Measurements from ENCODE around the gene NPIPB9.
"Not testable (repeated sequence)": the region's sequence is repeated elsewhere in the genome, so short reads cannot be mapped to it uniquely, and the experiment has no call there.

The NPIPB9 gene

DNA sequence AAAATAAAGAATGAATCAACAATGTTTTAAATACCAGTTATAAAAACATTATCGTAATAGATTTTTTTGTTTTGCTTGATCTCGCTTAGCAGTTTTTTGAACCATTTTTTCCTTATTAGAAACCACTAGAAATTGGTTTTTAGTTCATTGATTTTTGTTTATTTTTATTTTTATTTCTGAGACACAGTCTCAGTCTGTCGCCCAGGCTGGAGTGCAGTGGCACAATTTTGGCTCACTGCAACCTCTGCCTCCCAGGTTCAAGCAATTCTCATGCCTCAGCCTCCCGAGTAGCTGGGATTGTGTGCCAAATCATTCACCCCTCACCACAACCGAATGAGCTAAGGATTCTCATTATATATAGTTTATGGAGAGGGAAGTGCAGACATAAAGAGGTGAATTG, at the start of gene NPIPB9:
Gene NPIPB9, plus strand, starts transcription at position 301 of the 400 bp plus-strand sequence.
- DNase-seq = not testable (repeated sequence)

DNA sequence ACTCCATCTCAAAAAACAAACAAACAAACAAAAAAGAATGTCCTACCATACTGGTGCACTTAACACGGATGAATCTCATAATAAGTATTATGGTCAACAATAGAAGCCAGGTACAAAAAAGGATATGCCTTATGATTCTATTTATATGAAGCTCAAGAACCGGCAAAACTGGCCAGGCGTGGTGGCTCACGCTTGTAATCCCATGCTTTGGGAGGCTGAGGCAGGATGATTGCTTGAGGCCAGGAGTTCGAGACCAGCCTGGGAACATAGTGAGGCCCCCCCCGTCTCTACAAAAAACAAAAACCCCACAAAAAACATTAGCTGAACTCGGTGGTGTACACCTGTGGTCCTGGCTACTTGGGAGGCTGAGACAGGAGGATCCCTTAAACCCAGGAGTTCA, 47.3 kb upstream of the NPIPB9 start:
- DNase-seq = not testable (repeated sequence)

DNA sequence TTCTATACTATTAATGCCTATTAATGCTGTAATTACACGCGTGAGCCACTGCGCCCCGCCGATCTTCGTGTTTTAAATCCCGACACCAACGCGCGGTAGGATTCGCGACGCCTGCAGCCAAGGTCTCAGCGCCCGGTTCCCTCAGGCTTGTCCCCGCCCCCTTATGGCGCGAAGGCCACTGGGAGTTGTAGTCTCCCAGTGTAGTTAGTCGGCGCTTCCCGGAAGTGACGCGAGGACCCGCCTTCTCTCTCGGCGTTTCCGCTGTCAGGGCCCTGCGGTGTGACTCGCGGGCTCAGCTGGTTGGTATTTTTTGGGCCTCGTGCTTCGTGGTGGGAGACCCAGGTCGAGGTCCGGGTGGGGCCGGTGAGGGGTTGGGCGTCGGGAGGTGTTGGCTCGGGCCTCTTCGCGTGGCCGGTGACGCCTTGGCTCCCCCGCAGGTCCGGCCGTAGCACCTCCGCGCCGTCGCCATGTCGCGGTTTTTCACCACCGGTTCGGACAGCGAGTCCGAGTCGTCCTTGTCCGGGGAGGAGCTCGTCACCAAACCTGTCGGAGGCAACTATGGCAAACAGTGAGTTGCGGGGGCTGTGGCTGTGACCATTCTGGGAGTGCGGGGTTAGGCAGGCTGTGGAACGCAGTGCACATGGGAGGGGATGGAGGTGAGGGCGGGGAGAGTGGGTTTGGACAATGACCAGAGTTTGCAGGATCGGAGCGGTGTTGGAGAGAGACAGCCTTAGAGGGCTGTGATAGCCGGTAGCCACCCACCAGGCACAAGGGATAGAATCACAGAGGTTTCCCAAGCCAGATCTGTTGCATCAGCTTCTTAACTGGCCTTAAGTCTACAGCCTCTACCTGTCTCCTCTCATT, 40.1 kb upstream of the NPIPB9 start, which contains the start of gene EIF3C:
Gene EIF3C, plus strand, starts transcription at position 245 of the 864 bp plus-strand sequence. Its CDS starts 223 bp downstream, at position 468.
- DNase-seq = not testable (repeated sequence)

DNA sequence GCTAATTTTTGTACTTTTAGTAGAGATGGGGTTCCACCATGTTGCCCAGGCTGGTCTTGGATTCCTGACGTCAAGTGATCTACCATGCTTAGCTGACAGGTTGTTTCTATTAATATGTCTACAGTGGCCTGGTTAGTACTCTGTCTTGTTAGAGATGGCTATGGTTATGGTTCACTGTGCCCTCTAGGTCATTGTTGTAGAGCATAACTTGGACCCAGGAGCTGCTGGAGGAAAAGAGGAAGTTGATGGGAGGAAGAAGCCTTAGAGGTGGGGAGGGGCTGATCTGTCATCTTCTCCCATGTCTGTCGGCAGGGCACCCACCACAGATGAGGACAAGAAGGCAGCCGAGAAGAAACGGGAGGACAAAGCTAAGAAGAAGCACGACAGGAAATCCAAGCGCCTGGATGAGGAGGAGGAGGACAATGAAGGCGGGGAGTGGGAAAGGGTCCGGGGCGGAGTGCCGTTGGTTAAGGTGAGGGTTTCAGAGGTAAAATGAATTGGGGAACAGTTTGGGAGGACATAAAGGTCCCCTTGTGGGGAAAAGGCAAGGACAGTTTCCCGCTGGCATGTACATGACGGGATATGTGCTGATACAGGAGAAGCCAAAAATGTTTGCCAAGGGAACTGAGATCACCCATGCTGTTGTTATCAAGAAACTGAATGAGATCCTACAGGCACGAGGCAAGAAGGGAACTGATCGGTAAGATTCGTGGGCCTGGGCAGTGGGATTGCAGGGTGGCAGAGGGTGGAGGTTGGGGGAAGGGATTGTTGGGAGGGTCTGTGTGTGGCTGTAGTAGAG, 28.5 kb upstream of the NPIPB9 start:
- not testable (repeated sequence) for DNase-seq

DNA sequence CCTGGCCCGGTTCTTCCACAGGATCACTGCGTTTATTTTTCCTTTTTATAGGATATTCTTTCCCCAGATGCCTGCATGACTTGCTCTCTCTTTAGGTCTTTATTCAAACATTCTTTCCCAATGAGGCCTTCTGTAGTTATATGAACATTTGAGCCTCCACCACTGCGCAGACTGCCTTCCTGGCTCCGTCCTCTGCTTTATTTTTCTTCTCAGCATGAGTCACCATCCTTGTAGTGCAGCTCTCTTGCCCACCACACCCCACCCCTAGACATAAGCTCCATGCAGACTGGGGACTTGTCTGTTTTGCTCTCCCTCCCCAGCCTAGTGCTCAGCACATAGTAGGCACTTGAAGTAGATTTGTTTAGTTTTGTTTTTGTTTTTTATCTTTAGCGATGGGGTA, 20.3 kb upstream of the NPIPB9 start:
- not testable (repeated sequence) for DNase-seq

DNA sequence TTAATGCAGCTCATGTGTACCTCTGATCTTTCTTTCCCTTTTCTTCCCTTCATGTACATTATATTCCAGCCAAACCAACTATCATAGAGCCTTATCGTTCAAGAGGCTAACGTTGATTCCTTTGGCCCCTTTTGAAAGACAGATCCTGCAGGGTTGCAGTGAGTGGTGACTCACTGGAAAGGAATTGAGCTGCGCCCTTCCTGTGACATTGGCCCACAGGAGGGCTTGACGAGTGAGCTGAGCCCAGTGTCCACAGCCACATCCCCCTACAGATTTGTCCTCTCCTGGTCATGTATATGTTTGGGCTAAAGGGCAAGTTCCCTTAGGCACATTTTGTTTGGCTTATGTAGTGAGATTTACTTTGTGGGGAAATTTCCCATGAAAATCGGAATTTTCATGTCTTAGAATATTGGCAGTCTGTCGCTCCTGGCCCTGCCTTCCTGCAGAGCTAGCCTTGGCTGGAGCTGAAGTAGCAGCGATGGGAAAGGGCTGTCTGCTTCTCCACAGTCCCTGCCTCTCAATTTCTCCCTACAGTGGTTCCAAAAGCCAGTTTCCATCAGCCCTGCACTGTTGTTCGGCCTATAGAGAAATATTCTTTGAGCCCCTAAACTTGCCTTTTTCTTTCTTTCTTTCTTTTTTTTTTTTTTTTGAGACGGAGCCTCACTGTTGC, 19.0 kb upstream of the NPIPB9 start:
- DNase-seq = not testable (repeated sequence)

DNA sequence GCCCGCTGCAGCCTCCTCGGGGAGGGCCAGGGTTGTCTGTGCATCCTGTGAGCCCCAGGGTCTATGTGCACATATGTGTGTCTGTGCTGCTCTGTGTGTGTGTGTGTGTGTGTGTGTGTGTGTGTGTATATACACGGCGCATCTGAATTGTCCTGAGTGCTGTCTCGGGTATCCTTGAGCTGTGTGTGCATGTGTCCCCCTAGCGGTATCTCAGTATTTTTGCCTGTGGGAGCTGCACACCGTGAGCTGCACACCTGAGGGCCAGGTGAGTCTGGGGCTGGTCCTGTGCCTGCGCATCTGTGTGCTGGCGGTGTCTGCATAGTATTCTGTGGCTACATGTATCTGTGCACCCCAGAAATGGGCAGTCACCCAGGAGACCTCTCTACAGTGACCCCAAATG, 11.8 kb upstream of the NPIPB9 start:
- not testable (repeated sequence) for DNase-seq

DNA sequence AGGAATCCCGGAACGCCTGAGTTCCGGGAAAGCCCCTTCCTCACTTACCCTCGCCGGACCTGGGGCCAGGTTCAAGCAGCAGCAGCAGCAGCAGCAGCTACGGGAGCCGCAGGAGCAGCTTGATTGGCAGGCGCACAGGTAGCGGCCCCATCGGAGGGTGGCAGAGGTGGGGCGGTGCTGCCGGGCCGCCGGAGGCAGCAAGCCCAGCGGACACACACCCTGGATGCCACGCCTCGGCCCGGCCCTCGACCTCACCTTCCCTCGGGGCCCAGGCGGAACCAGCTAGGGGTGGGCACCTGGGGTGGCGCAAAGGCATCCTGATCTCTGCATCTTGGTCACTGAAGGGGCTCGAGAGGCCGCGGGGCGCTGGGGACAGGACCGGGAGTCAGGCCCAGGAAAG, 11.0 kb upstream of the NPIPB9 start:
- DNase-seq = not testable (repeated sequence)

DNA sequence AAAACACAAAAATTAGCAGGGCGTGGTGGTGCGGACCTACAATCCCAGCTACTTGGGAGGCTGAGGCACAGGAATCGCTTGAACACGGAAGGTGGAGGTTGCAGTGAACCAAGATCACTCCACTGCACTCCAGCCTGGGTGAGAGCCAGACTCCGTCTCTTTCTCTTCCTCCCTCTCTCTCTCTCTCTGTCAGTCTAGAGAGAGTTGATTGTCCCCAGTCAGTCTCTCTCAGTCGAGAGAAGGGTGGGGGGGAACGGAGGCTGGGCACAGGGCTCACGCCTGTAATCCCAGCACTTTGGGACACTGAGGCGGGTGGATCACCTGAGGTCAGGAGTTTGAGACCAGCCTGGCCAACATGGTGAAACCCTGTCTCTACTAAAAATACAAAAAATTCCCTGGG, 10.3 kb upstream of the NPIPB9 start:
- not testable (repeated sequence) for DNase-seq

DNA sequence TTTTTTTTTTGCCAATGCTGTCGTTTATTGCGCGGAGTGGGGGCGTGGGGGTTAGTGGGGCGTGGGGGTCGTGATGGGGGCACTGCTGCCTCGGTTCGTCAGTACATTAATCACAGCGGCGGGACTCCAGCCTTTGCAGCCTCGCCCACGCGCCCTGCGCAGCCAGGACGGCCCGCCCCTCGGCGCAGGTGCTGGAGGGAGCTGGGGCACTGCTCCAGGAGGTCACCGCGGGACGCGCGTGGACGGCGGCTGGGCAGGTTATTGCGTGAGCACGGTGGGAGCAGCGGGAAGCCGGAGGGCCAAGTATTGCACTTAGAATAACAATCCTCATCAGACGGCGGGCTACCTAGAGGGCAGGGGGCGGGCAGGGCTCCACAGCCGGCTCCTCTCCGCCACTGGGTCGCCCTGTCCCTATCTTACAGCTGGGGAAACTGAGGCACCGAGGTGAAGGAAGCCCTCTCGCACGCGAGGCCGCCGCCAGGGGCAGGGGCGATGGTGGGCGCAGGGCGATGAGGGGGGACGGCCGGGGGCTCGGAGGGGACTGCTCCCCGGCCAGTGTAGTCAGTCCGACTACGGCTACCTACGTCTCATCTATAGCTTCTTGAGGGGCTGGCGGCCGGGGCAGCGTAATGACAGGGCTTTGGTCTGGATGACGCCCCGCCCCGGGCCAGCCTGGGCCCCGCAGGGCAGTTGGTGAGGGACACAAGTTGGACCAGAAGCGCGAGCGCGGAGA, 4.8 kb upstream of the NPIPB9 start:
- not testable (repeated sequence) for DNase-seq

DNA sequence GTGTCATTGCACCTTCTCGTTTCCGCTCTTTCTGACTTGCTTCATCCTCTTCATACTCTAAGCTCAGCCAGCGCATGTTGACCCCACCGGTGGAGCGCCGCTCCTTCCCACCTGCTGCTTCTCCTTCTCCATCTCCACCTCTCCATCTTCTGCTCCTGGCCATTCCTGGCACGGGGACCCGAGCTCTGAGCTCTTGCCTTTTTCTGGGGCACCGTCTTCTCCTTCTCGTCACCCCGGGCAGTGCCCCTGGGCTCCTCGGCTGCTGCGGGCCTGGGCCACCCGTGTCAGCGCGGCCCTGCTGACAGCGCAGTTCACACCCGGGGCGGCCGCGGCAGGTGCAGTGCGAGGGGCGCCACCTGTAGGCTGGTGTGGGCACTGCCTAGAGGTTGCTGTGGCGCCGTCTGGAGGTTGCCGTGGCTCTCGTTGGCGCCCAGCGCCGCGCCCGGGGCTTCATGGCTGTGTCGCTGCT, 1.6 kb upstream of the NPIPB9 start:
- DNase-seq = not testable (repeated sequence)

DNA sequence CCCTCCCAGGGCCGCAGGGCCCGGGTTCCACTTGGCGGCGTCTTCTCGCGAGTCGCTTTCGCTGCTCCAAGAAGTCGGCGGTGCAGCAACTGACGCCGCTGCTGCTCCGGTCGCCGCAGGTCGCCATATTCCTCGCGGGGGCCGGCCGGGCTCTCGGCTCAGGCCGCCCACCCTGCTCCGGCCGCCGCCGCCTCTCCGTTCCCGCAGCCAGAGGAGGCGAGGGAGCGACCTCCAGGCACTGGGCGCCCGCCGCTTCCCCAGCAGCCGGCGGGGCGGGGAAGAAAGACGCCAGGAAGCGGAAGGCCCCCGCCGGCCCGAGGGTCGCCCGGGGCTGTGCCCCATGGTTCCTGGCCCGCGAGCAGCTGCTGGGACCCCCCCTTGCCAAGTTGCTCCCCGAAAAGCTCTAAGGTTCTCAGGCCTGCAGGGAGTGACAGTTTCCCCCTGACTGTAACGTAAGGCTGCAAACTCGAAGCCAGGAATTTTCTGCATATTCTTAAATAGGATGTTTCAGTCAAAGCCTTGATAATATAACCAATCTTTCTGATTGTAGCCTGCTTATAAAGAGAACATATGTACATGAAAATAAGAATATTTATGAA, 1.0 kb upstream of the NPIPB9 start:
- not testable (repeated sequence) for DNase-seq

DNA sequence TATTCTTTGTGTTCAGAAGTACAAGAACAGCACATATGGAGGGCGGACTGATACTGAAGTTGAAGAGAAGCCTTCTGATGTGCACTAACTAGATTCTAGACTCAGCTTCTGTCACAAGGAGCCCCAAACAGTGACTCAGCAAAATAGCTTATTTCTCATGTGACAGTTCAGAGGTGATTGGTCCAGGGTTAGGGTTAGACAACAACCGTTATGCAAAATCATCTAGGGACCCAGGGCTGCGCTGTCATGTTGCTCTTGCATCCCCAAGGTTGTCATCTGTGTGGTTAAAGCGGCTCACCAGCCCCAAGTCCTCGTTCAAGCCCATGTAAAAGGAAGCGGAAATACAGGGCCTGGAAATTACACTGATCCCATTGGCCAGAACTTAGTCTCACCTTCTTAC, 30.1 kb downstream of the NPIPB9 start:
- DNase-seq = not testable (repeated sequence)

DNA sequence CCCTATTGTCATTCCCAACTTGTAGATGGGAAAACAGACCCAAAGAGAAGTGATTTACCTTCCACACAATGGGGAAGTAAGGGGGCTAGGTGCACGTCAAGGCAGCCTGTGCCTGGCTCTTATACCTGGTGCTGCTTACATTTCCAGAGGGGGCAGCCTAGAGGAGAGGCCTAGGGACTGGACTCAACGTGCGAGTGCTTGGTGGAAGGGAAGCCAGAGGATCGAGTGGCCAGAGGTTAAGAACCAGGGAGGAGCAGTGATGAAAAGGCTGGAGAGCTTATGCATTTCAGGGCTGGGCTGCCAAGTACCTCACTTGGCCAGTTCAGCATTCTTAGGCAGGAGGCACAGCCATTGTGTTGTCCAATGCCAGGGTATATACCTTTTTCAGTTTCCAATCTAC, 30.8 kb downstream of the NPIPB9 start:
- DNase-seq = not testable (repeated sequence)

DNA sequence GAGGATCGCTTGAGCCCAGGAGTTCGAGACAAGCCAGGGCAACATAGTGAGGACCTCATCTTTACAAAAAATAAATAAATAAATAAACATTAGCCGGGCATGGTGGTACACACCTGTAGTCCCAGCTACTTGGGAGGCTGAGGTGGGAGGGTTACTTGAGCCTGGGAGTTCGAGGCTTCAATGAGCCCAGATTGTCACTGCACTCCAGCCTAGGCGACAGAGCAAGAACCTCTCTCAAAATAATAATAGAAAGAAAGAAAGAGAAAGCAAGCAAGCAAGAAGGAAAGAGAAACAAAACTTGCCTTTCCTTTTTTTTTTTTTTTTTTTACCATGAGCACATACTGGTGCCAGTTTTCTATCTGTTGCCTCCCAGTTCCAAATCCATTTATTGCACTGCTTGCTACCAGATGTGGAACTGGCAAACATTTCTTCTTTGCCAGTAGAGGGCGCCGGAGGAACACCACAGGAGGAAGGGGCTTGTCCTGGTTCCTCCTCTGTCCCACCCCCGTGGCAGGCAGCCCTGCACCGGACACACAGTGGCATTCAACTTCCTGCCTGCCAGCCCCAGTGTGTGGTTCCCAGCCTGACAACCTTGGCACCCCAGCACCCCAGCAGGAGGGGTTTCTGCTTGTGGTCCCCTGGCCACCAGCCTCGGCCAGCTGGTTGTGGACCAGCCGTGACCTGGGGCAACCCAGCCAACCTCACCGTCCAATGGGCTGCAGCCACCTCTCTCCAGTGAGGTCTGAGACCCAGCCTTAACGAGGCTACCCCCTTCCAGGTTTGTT, 50.8 kb downstream of the NPIPB9 start:
- DNase-seq = peak; percentile 36

DNA sequence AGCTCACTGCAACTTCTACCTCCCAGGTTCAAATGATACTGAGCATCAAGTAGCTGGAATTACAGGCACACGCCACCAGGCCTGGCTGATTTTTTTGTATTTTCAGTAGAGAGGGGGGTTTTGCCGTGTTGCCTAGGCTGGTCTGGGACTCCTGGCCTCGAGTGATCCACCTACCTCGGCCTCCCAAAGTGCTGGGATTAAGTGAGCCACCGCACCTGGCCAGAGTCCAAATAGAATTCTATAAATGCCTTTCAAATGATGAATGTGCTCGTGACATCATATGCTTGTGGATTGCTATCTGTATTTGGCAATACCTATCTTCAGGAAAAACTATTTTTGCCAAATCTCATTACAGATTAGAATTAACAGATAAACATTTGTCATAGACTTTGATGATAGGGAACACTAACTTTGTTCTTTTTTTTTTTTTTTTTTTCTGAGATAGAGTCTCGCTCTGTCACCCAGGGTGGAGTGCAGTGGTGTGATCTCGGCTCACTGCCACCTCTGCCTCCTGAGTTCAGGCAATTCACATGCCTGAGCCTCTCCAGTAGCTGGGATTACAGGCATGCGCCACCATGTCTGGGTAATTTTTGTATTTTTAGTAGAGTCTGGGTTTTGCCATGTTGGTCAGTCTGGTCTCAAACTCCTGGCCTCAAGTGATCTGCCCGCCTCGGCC, 56.0 kb downstream of the NPIPB9 start:
- not testable (repeated sequence) for DNase-seq

DNA sequence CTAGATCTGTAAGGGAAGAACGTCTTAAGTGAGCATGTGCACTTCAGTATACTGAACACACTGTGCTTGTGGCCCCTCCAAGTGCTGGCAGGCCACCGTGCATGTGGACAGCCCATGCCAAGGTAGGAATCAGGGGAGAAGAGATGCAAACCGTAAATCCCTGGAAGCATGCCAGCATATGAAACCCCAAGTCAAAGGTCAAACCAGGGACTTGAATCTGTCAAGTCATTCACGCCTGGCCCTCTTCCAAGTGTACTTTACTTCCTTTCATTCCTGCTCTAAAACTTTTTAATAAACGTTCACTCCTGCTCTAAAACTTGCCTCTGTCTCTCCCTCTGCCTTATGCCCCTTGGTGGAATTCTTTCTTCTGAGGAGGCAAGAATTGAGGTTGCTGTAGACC, 68.4 kb downstream of the NPIPB9 start:
- no peak for DNase-seq

DNA sequence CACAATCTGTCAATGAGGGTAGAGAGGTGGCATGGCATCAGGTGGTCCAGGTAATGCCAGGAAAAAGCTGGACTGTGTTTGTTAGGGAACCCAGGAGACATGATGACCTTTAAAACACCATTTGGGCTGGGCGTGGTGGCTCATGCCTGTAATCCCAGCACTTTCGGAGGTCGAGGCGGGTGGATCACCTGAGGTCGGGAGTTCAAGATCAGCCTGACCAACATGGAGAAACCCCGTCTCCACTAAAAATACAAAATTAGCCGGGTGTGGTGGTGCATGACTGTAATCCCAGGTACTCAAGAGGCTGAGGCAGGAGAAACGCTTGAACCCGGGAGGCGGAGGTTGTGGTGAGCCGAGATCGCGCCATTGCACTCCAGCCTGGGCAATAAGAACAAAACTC, 69.0 kb downstream of the NPIPB9 start:
- not testable (repeated sequence) for DNase-seq

DNA sequence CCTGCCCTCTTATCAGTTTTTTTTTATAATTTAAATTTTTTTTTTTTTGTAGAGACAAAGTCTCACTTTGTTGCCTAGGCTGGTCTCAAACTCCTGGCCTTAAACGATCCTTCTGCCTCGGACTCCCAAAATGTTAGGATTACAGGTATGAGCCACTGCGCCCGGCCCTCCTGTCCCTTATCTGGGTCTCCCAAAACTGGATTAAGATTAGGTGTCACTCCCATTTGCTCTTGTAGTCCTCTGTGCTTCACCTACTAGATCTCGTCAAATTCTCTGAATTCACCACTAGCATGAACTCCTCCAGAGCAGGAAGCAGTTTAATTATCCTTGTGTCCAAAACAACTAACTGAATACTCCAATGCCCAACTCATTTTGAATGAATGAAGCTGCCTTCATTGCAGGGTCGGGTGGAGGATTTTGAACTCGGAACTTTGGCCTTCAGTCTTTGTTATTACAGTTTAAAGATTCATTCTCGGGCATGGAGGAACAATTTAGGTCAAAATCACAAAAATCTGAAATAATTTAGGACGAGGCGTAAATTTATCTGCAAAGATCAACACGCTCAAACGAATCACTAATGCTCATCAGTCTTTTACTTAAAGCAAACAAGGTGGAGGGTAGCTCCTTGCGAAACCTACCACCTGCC, 70.4 kb downstream of the NPIPB9 start:
- DNase-seq = no peak

All from kidney glomerular epithelial cell (primary cell).